Measurements from ENCODE around the gene GSN. TPM values are rescaled to one million over a fixed set of nuclear protein-coding genes. Genes with fewer than 3 reads are reported as not detected.

Gene GSN
- total and polyA plus RNA-seq, 10 of the 15 experiments (the other 5 are each of a cell fraction or from before 2014, with no cell fraction given) = 0.66 to 9.2 (median 6.2) TPM

GRCh38 chr9:121292801-121293241 is 24.9 kb downstream of the GSN start:
- intact Hi-C loops (cut with micrococcal nuclease; ENCODE audit: unreplicated experiment) = no loop called here
- no peak for ATAC-seq
- Histone ChIP-seq H3K4me1 (ENCODE audit: control insufficient read depth, insufficient read depth, low read length) (no peaks in the 10 kb centered on the region), H4K20me1 (ENCODE audit: control insufficient read depth, insufficient read depth) (no peaks in the 10 kb centered on the region), H3K4me3 (no peak overlapping the region), H3K9ac (ENCODE audit: control insufficient read depth, insufficient read depth, low read length) (no peak overlapping the region), H3K4me2 (ENCODE audit: control insufficient read depth, insufficient read depth) (no peak overlapping the region), H3K79me2 (ENCODE audit: control insufficient read depth, insufficient read depth, low read length) (no peaks in the 10 kb centered on the region), H3K27ac (ENCODE audit: control insufficient read depth, insufficient read depth) (no peak overlapping the region), H3K9me3 (replicated peaks; ENCODE audit: control insufficient read depth, insufficient read depth, low read length) (no peaks in the 10 kb centered on the region), H3K27me3 (replicated peaks in 1 of 2; ENCODE audit: control insufficient read depth in 2 of 2, insufficient read depth in 2 of 2, low read length in 1 of 2) (no peaks in the 10 kb centered on the region), H3K36me3 (ENCODE audit: control insufficient read depth in 2 of 2, insufficient read depth in 2 of 2, low read length in 1 of 2) (no peaks in the 10 kb centered on the region), H2AFZ (ENCODE audit: control insufficient read depth, low read depth, low read length) (no peak overlapping the region)
- ChIA-PET POLR2A (no interaction called here), RAD21 (ENCODE audit: unreplicated experiment) (no interaction called here), CTCF (no interaction called here), SMC1A (ENCODE audit: uncharacterized antibody, unreplicated experiment) (no interaction called here)
- in situ Hi-C loops (cut with MboI) = no loop called here
- no TSS peak for BruUV-seq (replicated peaks)
- WGBS (ENCODE audit: insufficient coverage, insufficient replicate concordance, low lambda C conversion rate, missing lambda C conversion rate) = 58% methylated on average over 6 of the region's 6 CpGs
- no peak for DNase-seq (ENCODE audit: low read depth, low spot score)
- FAIRE-seq = no peak
- TF ChIP-seq MYC (IDR thresholded peaks at IDR 0.05; ENCODE audit: insufficient read depth, insufficient read length, insufficient replicate concordance, low read length, severe bottlenecking) (no peak), HSF1 (IDR thresholded peaks at IDR 0.05; ENCODE audit: low read depth, low read length) (no peak), CHD1 (IDR thresholded peaks at IDR 0.05; ENCODE audit: low read depth, low read length) (no peak), RBBP5 (conservative IDR thresholded peaks at IDR 0.05) (no peak), SIX5 (IDR thresholded peaks at IDR 0.05; ENCODE audit: low read depth, low read length, severe bottlenecking) (no peak), NFXL1 (IDR thresholded peaks at IDR 0.05; ENCODE audit: borderline replicate concordance) (no peak), ZNF687 (IDR thresholded peaks at IDR 0.05) (no peak), MYB (IDR thresholded peaks at IDR 0.05; ENCODE audit: borderline replicate concordance, low read depth, low read length) (no peak), IRF4 (IDR thresholded peaks at IDR 0.05; ENCODE audit: low read depth, low read length) (no peak), RAD21 (IDR thresholded peaks at IDR 0.05; ENCODE audit: insufficient read depth, low read depth, low read length) (no peak), IRF5 (IDR thresholded peaks at IDR 0.05; ENCODE audit: borderline replicate concordance) (no peak), NBN (IDR thresholded peaks at IDR 0.05) (no peak), NR2C2 (IDR thresholded peaks at IDR 0.05; ENCODE audit: borderline replicate concordance, control insufficient read depth, insufficient read length, low read depth) (no peak), HDGF (IDR thresholded peaks at IDR 0.05) (no peak)
- TF ChIP-seq, protein P1, sequence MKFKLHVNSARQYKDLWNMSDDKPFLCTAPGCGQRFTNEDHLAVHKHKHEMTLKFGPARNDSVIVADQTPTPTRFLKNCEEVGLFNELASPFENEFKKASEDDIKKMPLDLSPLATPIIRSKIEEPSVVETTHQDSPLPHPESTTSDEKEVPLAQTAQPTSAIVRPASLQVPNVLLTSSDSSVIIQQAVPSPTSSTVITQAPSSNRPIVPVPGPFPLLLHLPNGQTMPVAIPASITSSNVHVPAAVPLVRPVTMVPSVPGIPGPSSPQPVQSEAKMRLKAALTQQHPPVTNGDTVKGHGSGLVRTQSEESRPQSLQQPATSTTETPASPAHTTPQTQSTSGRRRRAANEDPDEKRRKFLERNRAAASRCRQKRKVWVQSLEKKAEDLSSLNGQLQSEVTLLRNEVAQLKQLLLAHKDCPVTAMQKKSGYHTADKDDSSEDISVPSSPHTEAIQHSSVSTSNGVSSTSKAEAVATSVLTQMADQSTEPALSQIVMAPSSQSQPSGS (IDR thresholded peaks at IDR 0.05; ENCODE audit: low read length) = no peak
